Measurements from ENCODE around the gene PDF.

Gene PDF

GRCh38 chr16:69366431-69366830 is 36.0 kb upstream of the PDF start:
- Histone ChIP-seq H3K36me3 (ENCODE audit: control insufficient read depth in 1 of 2, insufficient read depth in 2 of 2, low read depth in 1 of 2, low read length in 2 of 2) (peaks cover 60 to 84% of the 10 kb centered on the region in 2 experiments), H3K9ac (ENCODE audit: low read length) (no peak overlapping the region), H3K4me3 (ENCODE audit: insufficient read depth in 1 of 2, low read depth in 1 of 2, low read length in 2 of 2) (no peak overlapping the region), H4K91ac (ENCODE audit: low read length) (no peak overlapping the region), H4K8ac (ENCODE audit: low read length) (no peak overlapping the region), H3K79me1 (replicated peaks; ENCODE audit: low read length, poor library complexity, severe bottlenecking) (peaks cover 22% of the 10 kb centered on the region), H2BK15ac (ENCODE audit: low read depth, poor library complexity, severe bottlenecking) (no peak overlapping the region), H3K14ac (ENCODE audit: low read length in 2 of 2) (no peak overlapping the region), H2BK5ac (ENCODE audit: low read depth, low read length, poor library complexity, severe bottlenecking) (no peak overlapping the region), H2AK5ac (ENCODE audit: low read length, severe bottlenecking) (no peak overlapping the region), H2AFZ (ENCODE audit: low read depth, low read length) (no peak overlapping the region), H2BK12ac (ENCODE audit: low read length in 2 of 2) (no peak overlapping the region), H3K4me2 (ENCODE audit: low read length, poor library complexity, severe bottlenecking) (no peak overlapping the region), H3K27me3 (ENCODE audit: control insufficient read depth in 1 of 2, insufficient read depth in 1 of 2, low read length in 2 of 2) (no peaks in the 10 kb centered on the region), H3K4me1 (ENCODE audit: control insufficient read depth, insufficient read depth, low read depth, low read length) (no peaks in the 10 kb centered on the region), H3K9me3 (ENCODE audit: control insufficient read depth, low read length) (no peaks in the 10 kb centered on the region), H3K4ac (ENCODE audit: low read depth in 1 of 2, low read length in 2 of 2) (no peak overlapping the region), H3K18ac (ENCODE audit: low read depth in 1 of 2, low read length in 2 of 2) (no peak overlapping the region), H2BK120ac (ENCODE audit: low read depth, low read length) (no peak overlapping the region), H3K23ac (ENCODE audit: low read length in 2 of 2) (no peak overlapping the region), H3K27ac (ENCODE audit: low read length, poor library complexity, severe bottlenecking) (no peak overlapping the region)
- DNase-seq, result no peak
- 91% methylated on average over 6 of the region's 7 CpGs for WGBS

GRCh38 chr16:69365901-69366300 is 35.5 kb upstream of the PDF start:
- Histone ChIP-seq H4K8ac (ENCODE audit: low read length) (no peak overlapping the region), H3K27me3 (ENCODE audit: control insufficient read depth in 1 of 2, insufficient read depth in 1 of 2, low read length in 2 of 2) (no peaks in the 10 kb centered on the region), H3K23ac (ENCODE audit: low read length in 2 of 2) (no peak overlapping the region), H2AFZ (ENCODE audit: low read depth, low read length) (no peak overlapping the region), H3K79me1 (replicated peaks; ENCODE audit: low read length, poor library complexity, severe bottlenecking) (peaks cover 22% of the 10 kb centered on the region), H4K91ac (ENCODE audit: low read length) (no peak overlapping the region), H3K4me3 (ENCODE audit: insufficient read depth in 1 of 2, low read depth in 1 of 2, low read length in 2 of 2) (no peak overlapping the region), H3K14ac (ENCODE audit: low read length in 2 of 2) (no peak overlapping the region), H3K9me3 (ENCODE audit: control insufficient read depth, low read length) (no peaks in the 10 kb centered on the region), H3K18ac (ENCODE audit: low read depth in 1 of 2, low read length in 2 of 2) (no peak overlapping the region), H3K4ac (ENCODE audit: low read depth in 1 of 2, low read length in 2 of 2) (no peak overlapping the region), H2AK5ac (ENCODE audit: low read length, severe bottlenecking) (no peak overlapping the region), H2BK120ac (ENCODE audit: low read depth, low read length) (no peak overlapping the region), H3K27ac (ENCODE audit: low read length, poor library complexity, severe bottlenecking) (no peak overlapping the region), H2BK15ac (ENCODE audit: low read depth, poor library complexity, severe bottlenecking) (no peak overlapping the region), H2BK12ac (ENCODE audit: low read length in 2 of 2) (no peak overlapping the region), H3K9ac (ENCODE audit: low read length) (no peak overlapping the region), H2BK5ac (ENCODE audit: low read depth, low read length, poor library complexity, severe bottlenecking) (no peak overlapping the region), H3K4me1 (ENCODE audit: control insufficient read depth, insufficient read depth, low read depth, low read length) (no peaks in the 10 kb centered on the region), H3K36me3 (ENCODE audit: control insufficient read depth in 1 of 2, insufficient read depth in 2 of 2, low read depth in 1 of 2, low read length in 2 of 2) (peaks cover 61 to 85% of the 10 kb centered on the region in 2 experiments), H3K4me2 (ENCODE audit: low read length, poor library complexity, severe bottlenecking) (no peak overlapping the region)
- WGBS, result 97% methylated on average over 2 of the region's 2 CpGs
- no peak for DNase-seq

- Histone ChIP-seq H3K23ac (ENCODE audit: low read length in 2 of 2) (no peak overlapping the region), H3K18ac (ENCODE audit: low read depth in 1 of 2, low read length in 2 of 2) (no peak overlapping the region)
- WGBS, result 86% methylated on average over 1 of the region's 2 CpGs
Observed at GRCh38 chr16:69364088-69364487, 33.7 kb upstream of the PDF start.

GRCh38 chr16:69363281-69363717 is 32.9 kb upstream of the PDF start:
- Histone ChIP-seq H2AK5ac (ENCODE audit: low read length, severe bottlenecking) (no peak overlapping the region), H3K4me3 (ENCODE audit: insufficient read depth in 1 of 2, low read depth in 1 of 2, low read length in 2 of 2) (no peak overlapping the region), H2AFZ (ENCODE audit: low read depth, low read length) (no peak overlapping the region), H2BK5ac (ENCODE audit: low read depth, low read length, poor library complexity, severe bottlenecking) (no peak overlapping the region), H4K8ac (ENCODE audit: low read length) (no peak overlapping the region), H3K36me3 (ENCODE audit: control insufficient read depth in 1 of 2, insufficient read depth in 2 of 2, low read depth in 1 of 2, low read length in 2 of 2) (peaks cover 58 to 70% of the 10 kb centered on the region in 2 experiments), H3K23ac (ENCODE audit: low read length in 2 of 2) (no peak overlapping the region), H3K27ac (ENCODE audit: low read length, poor library complexity, severe bottlenecking) (no peak overlapping the region), H2BK120ac (ENCODE audit: low read depth, low read length) (no peak overlapping the region), H4K91ac (ENCODE audit: low read length) (no peak overlapping the region), H2BK12ac (ENCODE audit: low read length in 2 of 2) (no peak overlapping the region), H3K4ac (ENCODE audit: low read depth in 1 of 2, low read length in 2 of 2) (no peak overlapping the region), H2BK15ac (ENCODE audit: low read depth, poor library complexity, severe bottlenecking) (no peak overlapping the region), H3K14ac (ENCODE audit: low read length in 2 of 2) (no peak overlapping the region), H3K4me1 (ENCODE audit: control insufficient read depth, insufficient read depth, low read depth, low read length) (no peaks in the 10 kb centered on the region), H3K27me3 (ENCODE audit: control insufficient read depth in 1 of 2, insufficient read depth in 1 of 2, low read length in 2 of 2) (no peaks in the 10 kb centered on the region), H3K9ac (ENCODE audit: low read length) (no peak overlapping the region), H3K4me2 (ENCODE audit: low read length, poor library complexity, severe bottlenecking) (no peak overlapping the region), H3K18ac (ENCODE audit: low read depth in 1 of 2, low read length in 2 of 2) (no peak overlapping the region), H3K79me1 (replicated peaks; ENCODE audit: low read length, poor library complexity, severe bottlenecking) (peaks cover 20% of the 10 kb centered on the region), H3K9me3 (ENCODE audit: control insufficient read depth, low read length) (no peaks in the 10 kb centered on the region)
- DNase-seq, result no peak
- 96% methylated on average over 5 of the region's 5 CpGs for WGBS

More at GRCh38 chr16:69364088-69364487, 33.7 kb upstream of the PDF start:
- Histone ChIP-seq H3K4me3 (ENCODE audit: insufficient read depth in 1 of 2, low read depth in 1 of 2, low read length in 2 of 2) (no peak overlapping the region), H2BK5ac (ENCODE audit: low read depth, low read length, poor library complexity, severe bottlenecking) (no peak overlapping the region), H3K27me3 (ENCODE audit: control insufficient read depth in 1 of 2, insufficient read depth in 1 of 2, low read length in 2 of 2) (no peaks in the 10 kb centered on the region), H2BK120ac (ENCODE audit: low read depth, low read length) (no peak overlapping the region), H3K27ac (ENCODE audit: low read length, poor library complexity, severe bottlenecking) (no peak overlapping the region), H4K8ac (ENCODE audit: low read length) (no peak overlapping the region), H3K9me3 (ENCODE audit: control insufficient read depth, low read length) (no peaks in the 10 kb centered on the region), H3K4me2 (ENCODE audit: low read length, poor library complexity, severe bottlenecking) (no peak overlapping the region), H3K9ac (ENCODE audit: low read length) (no peak overlapping the region), H3K36me3 (ENCODE audit: control insufficient read depth in 1 of 2, insufficient read depth in 2 of 2, low read depth in 1 of 2, low read length in 2 of 2) (peaks cover 61 to 77% of the 10 kb centered on the region in 2 experiments), H2AK5ac (ENCODE audit: low read length, severe bottlenecking) (no peak overlapping the region), H3K79me1 (replicated peaks; ENCODE audit: low read length, poor library complexity, severe bottlenecking) (peaks cover 20% of the 10 kb centered on the region), H2BK15ac (ENCODE audit: low read depth, poor library complexity, severe bottlenecking) (no peak overlapping the region), H4K91ac (ENCODE audit: low read length) (no peak overlapping the region), H3K14ac (ENCODE audit: low read length in 2 of 2) (no peak overlapping the region), H2AFZ (ENCODE audit: low read depth, low read length) (no peak overlapping the region), H3K4ac (ENCODE audit: low read depth in 1 of 2, low read length in 2 of 2) (no peak overlapping the region), H2BK12ac (ENCODE audit: low read length in 2 of 2) (no peak overlapping the region), H3K4me1 (ENCODE audit: control insufficient read depth, insufficient read depth, low read depth, low read length) (no peaks in the 10 kb centered on the region)
- no peak for DNase-seq
